Stimulated activated CD4-positive, alpha-beta T cell treated with anti-CD3 and anti-CD28 coated beads, TNF-alpha, amount 100 ng/mL, for 1 hour (primary cell): ENCODE measurements around the gene SCYGR4.
"Not testable (repeated sequence)": the region's sequence is repeated elsewhere in the genome, so short reads cannot be mapped to it uniquely, and the experiment has no call there.

Experiments used
- DNase-seq, 3 donors: peaks; one replicate each; pipeline ENCODE4 v3.0.0-alpha.2; 2020; ENCODE audit warnings: low read depth in 3 of 3, low spot score in 1 of 3

The SCYGR4 gene

GRCh38 chr2:227665189-227665940 lies 48.1 kb downstream of the SCYGR4 start:
- DNase-seq: no peak

GRCh38 chr2:227666631-227667170 lies 49.4 kb downstream of the SCYGR4 start, which contains the start of gene SCYGR5:
TSS of gene SCYGR5 (plus strand) at chr2:227666804. CDS start at chr2:227666804, 0 bp downstream.
- DNase-seq: not testable (repeated sequence)
